ENCODE data around the gene LMO2. TPM values are rescaled to one million over a fixed set of nuclear protein-coding genes. Genes with fewer than 3 reads are reported as not detected.

LMO2 gene
- total RNA-seq, 4 donors from 2014 or later, result 22.4 to 45.2 (median 29.9) TPM

- TF ChIP-seq CTCF (IDR thresholded peaks at IDR 0.05) (no peak), POLR2A (IDR thresholded peaks at IDR 0.05) (no peak)
- H3K9me3 ChIP-seq, result no peaks in the 10 kb centered on the region
- H3K27me3 ChIP-seq, result no peaks in the 10 kb centered on the region
- no peak overlapping the region for H3K4me3 ChIP-seq
- no peaks in the 10 kb centered on the region for H3K36me3 ChIP-seq
- H3K27ac ChIP-seq, result peak overlapping the region in 1 of 2 donors; percentile 73
- peaks cover 0 to 7% of the 10 kb centered on the region in 2 donors for H3K4me1 ChIP-seq
- intact Hi-C loops (cut with DNase I; ENCODE audit: low total_unique reads), result no loop called here
- DNase-seq, result no peak
These were observed 8.4 kb upstream of the LMO2 start for GRCh38 chr11:33900159-33900840.

- Histone ChIP-seq H3K27me3 (no peaks in the 10 kb centered on the region), H3K4me3 (no peak overlapping the region), H3K36me3 (no peaks in the 10 kb centered on the region), H3K27ac (peak overlapping the region; percentile 55 to 73), H3K4me1 (peaks cover 0 to 7% of the 10 kb centered on the region in 2 donors), H3K9me3 (no peaks in the 10 kb centered on the region)
- intact Hi-C loops (cut with DNase I; ENCODE audit: low total_unique reads), result no loop called here
- TF ChIP-seq POLR2A (IDR thresholded peaks at IDR 0.05) (no peak), CTCF (IDR thresholded peaks at IDR 0.05) (no peak)
- DNase-seq, result peak; percentile 85 to 88
These were observed 7.6 kb upstream of the LMO2 start for GRCh38 chr11:33899400-33900037.

GRCh38 chr11:33898957-33899356 is 7.1 kb upstream of the LMO2 start:
- Histone ChIP-seq H3K36me3 (no peaks in the 10 kb centered on the region), H3K27ac (peak overlapping the region; percentile 55 to 73), H3K4me3 (no peak overlapping the region), H3K4me1 (peaks cover 0 to 7% of the 10 kb centered on the region in 2 donors), H3K27me3 (no peaks in the 10 kb centered on the region), H3K9me3 (no peaks in the 10 kb centered on the region)
- intact Hi-C loops (cut with DNase I; ENCODE audit: low total_unique reads), result no loop called here
- TF ChIP-seq CTCF (IDR thresholded peaks at IDR 0.05), result no peak
- no peak for TF ChIP-seq POLR2A (IDR thresholded peaks at IDR 0.05)
- no peak for DNase-seq

GRCh38 chr11:33897761-33898375 is 6.0 kb upstream of the LMO2 start:
- Histone ChIP-seq H3K9me3 (no peaks in the 10 kb centered on the region), H3K4me1 (peaks cover 0 to 7% of the 10 kb centered on the region in 2 donors), H3K36me3 (no peaks in the 10 kb centered on the region), H3K4me3 (no peak overlapping the region), H3K27me3 (no peaks in the 10 kb centered on the region), H3K27ac (no peak overlapping the region)
- DNase-seq, result no peak
- intact Hi-C loops (cut with DNase I; ENCODE audit: low total_unique reads), result no loop called here
- no peak for TF ChIP-seq CTCF (IDR thresholded peaks at IDR 0.05)
- no peak for TF ChIP-seq POLR2A (IDR thresholded peaks at IDR 0.05)

GRCh38 chr11:33896911-33897310 is 5.0 kb upstream of the LMO2 start:
- no peak for DNase-seq
- Histone ChIP-seq H3K4me3 (no peak overlapping the region), H3K4me1 (peaks cover 0 to 7% of the 10 kb centered on the region in 2 donors), H3K27me3 (no peaks in the 10 kb centered on the region), H3K9me3 (no peaks in the 10 kb centered on the region), H3K36me3 (no peaks in the 10 kb centered on the region), H3K27ac (no peak overlapping the region)
- intact Hi-C loops (cut with DNase I; ENCODE audit: low total_unique reads), result no loop called here
- TF ChIP-seq CTCF (IDR thresholded peaks at IDR 0.05), result no peak
